HCT116 (cell line): Measurements from ENCODE around the gene TMEM132D. TPM values are rescaled to one million over a fixed set of nuclear protein-coding genes. Genes with fewer than 3 reads are reported as not detected.

Experiments used
- ATAC-seq: fragments of 200-7000 bp; cut with Tn5 transposase; 2 replicates; pipeline ENCODE4 v1.9.1; 2020; ENCODE audit warnings: mild to moderate bottlenecking, moderate library complexity
- BruUV-seq: library from RNA; stranded (reverse); fragments of 400-500 nt; replicated peaks from 2 replicates; lab custom pipeline; 2021; lab: Mats Ljungman, UMichigan
- CTCF ChIA-PET: fragments of 300-600 bp; sonication (Branson Sonifier 250); formaldehyde crosslinking; loops from one replicate; lab custom pipeline; 2021; ENCODE audit warnings: antibody characterized with exemption; lab: Charles Lee
- POLR2A ChIA-PET: fragments of 300-600, 350-600 bp; sonication (Branson Sonifier 250); formaldehyde crosslinking; loops from one replicate; lab custom pipeline; 2021; ENCODE audit warnings: antibody characterized with exemption; lab: Charles Lee
- RAD21 ChIA-PET, 2 experiments: fragments of 300-600 bp; sonication (Branson Sonifier 250); formaldehyde crosslinking; loops; one replicate each; lab custom pipeline; 2023; ENCODE audit warnings: low total read pairs in 2 of 2; ENCODE audit not compliant: uncharacterized antibody in 2 of 2, unreplicated experiment in 2 of 2, low non-redundant PET in 1 of 2; lab: Charles Lee
- DNase-seq: peaks from one replicate; pipeline ENCODE4 v3.0.0-alpha.2; 2010; ENCODE audit warnings: low read depth, low spot score
- H2AFZ ChIP-seq: fragments of 200-600 bp; shearing (Covaris generic), sonication (generic); 2 replicates; pipeline ENCODE4 v1.6.1; 2017; ENCODE audit warnings: low read depth, mixed run types, mixed read lengths, antibody characterized with exemption, low read length; ENCODE audit not compliant: poor library complexity, severe bottlenecking
- H3K27ac ChIP-seq: 2 replicates; pipeline ENCODE4 v1.5.1; 2012; ENCODE audit warnings: low read depth, low read length
- H3K27me3 ChIP-seq: fragments of 200-600 bp; sonication (generic); 2 replicates; pipeline ENCODE4 v1.6.1; 2016; ENCODE audit warnings: mixed run types, low read length, mixed read lengths; ENCODE audit not compliant: insufficient read depth
- H3K36me3 ChIP-seq, 2 experiments: fragments of 200-500 bp in 1 of 2; fragments of 200-600 bp in 1 of 2; sonication (Bioruptor generic) in 1 of 2; sonication (generic) in 1 of 2; 2 replicates each; pipeline versions ENCODE4 v1.5.1 to v1.6.1; 2014 to 2016; ENCODE audit warnings: low read length in 2 of 2, inconsistent platforms in 1 of 2, mixed read lengths in 1 of 2, mixed run types in 1 of 2; ENCODE audit not compliant: insufficient read depth in 2 of 2, control insufficient read depth in 1 of 2
- H3K4me1 ChIP-seq, 2 experiments: fragments of 200-600 bp in 1 of 2; sonication (generic) in 1 of 2; 2 replicates each; pipeline versions ENCODE4 v1.5.1 to v1.6.1; 2012 to 2017; ENCODE audit warnings: low read length in 2 of 2, inconsistent platforms in 1 of 2, mild to moderate bottlenecking in 1 of 2, mixed read lengths in 1 of 2, mixed run types in 1 of 2, moderate library complexity in 1 of 2; ENCODE audit not compliant: insufficient read depth in 2 of 2, control insufficient read depth in 1 of 2
- H3K4me2 ChIP-seq: fragments of 200-600 bp; sonication (generic); 2 replicates; pipeline ENCODE4 v1.6.1; 2017; ENCODE audit warnings: mixed run types, low read length, mixed read lengths
- H3K4me3 ChIP-seq, 2 experiments: fragments of 200-600 bp in 1 of 2; sonication (generic) in 1 of 2; replicated peaks in 1 of 2; 2 replicates each; pipeline ENCODE4 v1.5.1; 2011 to 2016; ENCODE audit warnings: low read length in 2 of 2, control low read depth in 1 of 2, low read depth in 1 of 2, mild to moderate bottlenecking in 1 of 2, mixed read lengths in 1 of 2, mixed run types in 1 of 2
- H3K79me2 ChIP-seq: fragments of 200-600 bp; sonication (generic); 2 replicates; pipeline ENCODE4 v1.6.1; 2017; ENCODE audit warnings: mild to moderate bottlenecking, mixed run types, low read length, moderate library complexity, mixed read lengths; ENCODE audit not compliant: insufficient read depth
- H3K9ac ChIP-seq: fragments of 200-600 bp; sonication (generic); 2 replicates; pipeline ENCODE4 v1.6.1; 2016; ENCODE audit warnings: low read length, mixed read lengths
- H3K9me2 ChIP-seq: fragments of 200-600 bp; sonication (generic), shearing (Covaris generic); 2 replicates; pipeline ENCODE4 v1.6.1; 2017; ENCODE audit warnings: mixed run types, mild to moderate bottlenecking, moderate library complexity; ENCODE audit not compliant: insufficient read depth
- H3K9me3 ChIP-seq, 2 experiments: fragments of 200-500 bp in 1 of 2; fragments of 200-600 bp in 1 of 2; sonication (Bioruptor generic) in 1 of 2; sonication (generic) in 1 of 2; 2 replicates each; pipeline ENCODE4 v1.6.1; 2014 to 2017; ENCODE audit warnings: low read length in 2 of 2, mixed read lengths in 2 of 2, inconsistent platforms in 1 of 2, low read depth in 1 of 2, mild to moderate bottlenecking in 1 of 2, mixed run types in 1 of 2, moderate library complexity in 1 of 2; ENCODE audit not compliant: control insufficient read depth in 1 of 2, insufficient read depth in 1 of 2
- H4K20me1 ChIP-seq: fragments of 200-600 bp; sonication (generic), shearing (Covaris generic); 2 replicates; pipeline ENCODE4 v1.6.1; 2017; ENCODE audit warnings: mixed run types, mild to moderate bottlenecking, moderate library complexity; ENCODE audit not compliant: insufficient read depth
- CBX3 ChIP-seq: IDR thresholded peaks from 2 replicates; pipeline ENCODE4 v1.6.1; 2012; ENCODE audit warnings: low read depth
- CEBPB ChIP-seq: IDR thresholded peaks from 2 replicates; pipeline ENCODE4 v1.6.1; 2012; ENCODE audit warnings: low read depth
- EGR1 ChIP-seq: IDR thresholded peaks from 2 replicates; pipeline ENCODE4 v1.6.1; 2012; ENCODE audit warnings: low read depth
- ELF1 ChIP-seq: IDR thresholded peaks from 2 replicates; pipeline ENCODE4 v1.6.1; 2012; ENCODE audit warnings: low read depth, borderline replicate concordance
- EZH2phosphoT487 ChIP-seq: fragments of 200-600 bp; IDR thresholded peaks from 2 replicates; pipeline ENCODE4 v1.6.1; 2018; ENCODE audit warnings: antibody characterized with exemption, borderline replicate concordance
- FOSL1 ChIP-seq: IDR thresholded peaks from 2 replicates; pipeline ENCODE4 v1.6.1; 2012; ENCODE audit warnings: low read depth
- JUND ChIP-seq: IDR thresholded peaks from 2 replicates; pipeline ENCODE4 v1.6.1; 2012
- POLR2A ChIP-seq: IDR thresholded peaks from 2 replicates; pipeline ENCODE4 v1.7.0; 2011; ENCODE audit warnings: borderline replicate concordance; ENCODE audit not compliant: insufficient read depth, insufficient read length; ENCODE audit errors: extremely low read depth
- SIN3A ChIP-seq: IDR thresholded peaks from 2 replicates; pipeline ENCODE4 v1.6.1; 2012; ENCODE audit warnings: low read depth
- SP1 ChIP-seq: IDR thresholded peaks from 2 replicates; pipeline ENCODE4 v1.6.1; 2012; ENCODE audit warnings: low read depth
- SRF ChIP-seq: IDR thresholded peaks from 2 replicates; pipeline ENCODE4 v1.6.1; 2012; ENCODE audit warnings: low read depth
- TCF7L2 ChIP-seq: IDR thresholded peaks from 2 replicates; pipeline ENCODE4 v1.7.0; 2011; ENCODE audit warnings: borderline replicate concordance, inconsistent platforms; ENCODE audit not compliant: insufficient read depth, insufficient read length; ENCODE audit errors: extremely low read depth
- YY1 ChIP-seq: IDR thresholded peaks from 2 replicates; pipeline ENCODE4 v1.6.1; 2011; ENCODE audit warnings: low read length, low read depth, moderate library complexity, mild to moderate bottlenecking; ENCODE audit not compliant: insufficient replicate concordance; ENCODE audit errors: extremely low read depth
- ZFX ChIP-seq: fragments of 450-650 bp; IDR thresholded peaks from 2 replicates; pipeline ENCODE4 v1.6.1; 2017
- intact Hi-C: fragments of 100-400 bp; cut with micrococcal nuclease; formaldehyde crosslinking; loops from 2 replicates; pipeline ENCODE4 v1.10.0; 2022
- total RNA-seq: library from RNA; stranded (reverse); gene quantifications from one replicate; pipeline ENCODE4 v1.2.1, GENCODE V29; 2021; ENCODE audit not compliant: unreplicated experiment
- TF ChIP-seq, protein P1 (sequence below): IDR thresholded peaks from 2 replicates; pipeline ENCODE4 v1.6.1; 2012
- TF ChIP-seq, protein P2 (sequence below): IDR thresholded peaks from 2 replicates; pipeline ENCODE4 v1.6.1; 2012
- TF ChIP-seq, protein P3 (sequence below): IDR thresholded peaks from 2 replicates; pipeline ENCODE4 v1.6.1; 2012; ENCODE audit warnings: low read depth

Gene TMEM132D
- total RNA-seq, 1 experiment from 2014 or later, result not detected

DNA sequence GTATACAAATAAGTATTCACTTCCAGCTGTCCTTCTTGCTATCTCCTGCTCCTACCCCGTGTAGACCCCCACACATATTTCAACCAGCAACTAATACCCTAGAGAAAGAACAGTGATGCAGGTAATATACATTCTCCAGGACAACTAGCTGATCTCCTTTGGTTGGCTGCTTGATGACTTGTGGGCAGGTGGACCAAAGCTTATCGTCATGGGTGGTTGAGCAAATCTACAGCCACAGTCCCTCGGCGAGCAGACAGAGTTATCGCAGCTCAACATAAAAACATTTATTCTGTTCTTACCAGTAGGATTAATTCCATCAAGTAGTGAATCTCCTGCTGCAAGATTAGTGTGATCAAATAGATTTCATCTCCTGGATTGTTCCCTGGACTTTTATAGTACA lies 314.3 kb downstream of the TMEM132D start:
- Histone ChIP-seq H3K36me3 (no peaks in the 10 kb centered on the region), H3K79me2 (no peaks in the 10 kb centered on the region), H3K27ac (no peak overlapping the region), H3K4me2 (no peak overlapping the region), H3K4me1 (no peaks in the 10 kb centered on the region), H3K9me3 (peaks cover 11 to 16% of the 10 kb centered on the region in 2 experiments; a peak in 2 of 4 replicates), H2AFZ (no peak overlapping the region), H3K27me3 (no peaks in the 10 kb centered on the region), H3K9ac (no peak overlapping the region), H3K4me3 (no peak overlapping the region), H4K20me1 (no peaks in the 10 kb centered on the region), H3K9me2 (no peaks in the 10 kb centered on the region)
- ChIA-PET CTCF (no interaction called here), RAD21 (no interaction called here), POLR2A (no interaction called here)
- no peak for DNase-seq
- no peak for ATAC-seq
- BruUV-seq, result no TSS peak
- TF ChIP-seq SRF, result no peak
- TF ChIP-seq POLR2A, result no peak
- no peak for TF ChIP-seq ZFX
- no peak for TF ChIP-seq FOSL1
- TF ChIP-seq, protein P1, sequence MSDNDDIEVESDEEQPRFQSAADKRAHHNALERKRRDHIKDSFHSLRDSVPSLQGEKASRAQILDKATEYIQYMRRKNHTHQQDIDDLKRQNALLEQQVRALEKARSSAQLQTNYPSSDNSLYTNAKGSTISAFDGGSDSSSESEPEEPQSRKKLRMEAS, result no peak
- TF ChIP-seq JUND, result no peak
- TF ChIP-seq, protein P2, sequence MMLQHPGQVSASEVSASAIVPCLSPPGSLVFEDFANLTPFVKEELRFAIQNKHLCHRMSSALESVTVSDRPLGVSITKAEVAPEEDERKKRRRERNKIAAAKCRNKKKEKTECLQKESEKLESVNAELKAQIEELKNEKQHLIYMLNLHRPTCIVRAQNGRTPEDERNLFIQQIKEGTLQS, result no peak
- TF ChIP-seq TCF7L2, result no peak
- TF ChIP-seq, protein P3, sequence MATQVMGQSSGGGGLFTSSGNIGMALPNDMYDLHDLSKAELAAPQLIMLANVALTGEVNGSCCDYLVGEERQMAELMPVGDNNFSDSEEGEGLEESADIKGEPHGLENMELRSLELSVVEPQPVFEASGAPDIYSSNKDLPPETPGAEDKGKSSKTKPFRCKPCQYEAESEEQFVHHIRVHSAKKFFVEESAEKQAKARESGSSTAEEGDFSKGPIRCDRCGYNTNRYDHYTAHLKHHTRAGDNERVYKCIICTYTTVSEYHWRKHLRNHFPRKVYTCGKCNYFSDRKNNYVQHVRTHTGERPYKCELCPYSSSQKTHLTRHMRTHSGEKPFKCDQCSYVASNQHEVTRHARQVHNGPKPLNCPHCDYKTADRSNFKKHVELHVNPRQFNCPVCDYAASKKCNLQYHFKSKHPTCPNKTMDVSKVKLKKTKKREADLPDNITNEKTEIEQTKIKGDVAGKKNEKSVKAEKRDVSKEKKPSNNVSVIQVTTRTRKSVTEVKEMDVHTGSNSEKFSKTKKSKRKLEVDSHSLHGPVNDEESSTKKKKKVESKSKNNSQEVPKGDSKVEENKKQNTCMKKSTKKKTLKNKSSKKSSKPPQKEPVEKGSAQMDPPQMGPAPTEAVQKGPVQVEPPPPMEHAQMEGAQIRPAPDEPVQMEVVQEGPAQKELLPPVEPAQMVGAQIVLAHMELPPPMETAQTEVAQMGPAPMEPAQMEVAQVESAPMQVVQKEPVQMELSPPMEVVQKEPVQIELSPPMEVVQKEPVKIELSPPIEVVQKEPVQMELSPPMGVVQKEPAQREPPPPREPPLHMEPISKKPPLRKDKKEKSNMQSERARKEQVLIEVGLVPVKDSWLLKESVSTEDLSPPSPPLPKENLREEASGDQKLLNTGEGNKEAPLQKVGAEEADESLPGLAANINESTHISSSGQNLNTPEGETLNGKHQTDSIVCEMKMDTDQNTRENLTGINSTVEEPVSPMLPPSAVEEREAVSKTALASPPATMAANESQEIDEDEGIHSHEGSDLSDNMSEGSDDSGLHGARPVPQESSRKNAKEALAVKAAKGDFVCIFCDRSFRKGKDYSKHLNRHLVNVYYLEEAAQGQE, result no peak
- TF ChIP-seq EZH2phosphoT487, result no peak
- TF ChIP-seq CBX3, result no peak
- TF ChIP-seq ELF1, result no peak
- TF ChIP-seq SP1, result no peak
- no peak for TF ChIP-seq YY1
- no peak for TF ChIP-seq SIN3A
- TF ChIP-seq CEBPB, result no peak
- TF ChIP-seq EGR1, result no peak
- intact Hi-C loops, result no loop called here
